B cell (primary cell): Measurements from ENCODE around the gene SLC23A2. TPM values are rescaled to one million over a fixed set of nuclear protein-coding genes. Genes with fewer than 3 reads are reported as not detected.

Source experiments
- ATAC-seq: fragments of 200-7000 bp; cut with Tn5 transposase; one replicate; pipeline ENCODE4 v1.10.0; 2021; ENCODE audit warnings: low read depth, mild to moderate bottlenecking, moderate number of reproducible peaks, moderate library complexity
- CTCF ChIA-PET: fragments of 350-600 bp; sonication (Branson Sonifier 250); formaldehyde crosslinking; loops from one replicate; lab custom pipeline; 2021; ENCODE audit warnings: antibody characterized with exemption, inconsistent platforms; lab: Charles Lee
- POLR2A ChIA-PET: fragments of 350-600 bp; sonication (Branson Sonifier 250); formaldehyde crosslinking; loops from one replicate; lab custom pipeline; 2021; ENCODE audit warnings: antibody characterized with exemption; lab: Charles Lee
- DNase-seq: peaks from one replicate; pipeline ENCODE4 v3.0.0; 2013
- H2AFZ ChIP-seq: 2 replicates; pipeline ENCODE4 v1.6.1; 2012; ENCODE audit warnings: mild to moderate bottlenecking, low read depth, low read length; ENCODE audit not compliant: insufficient read depth, poor library complexity, severe bottlenecking
- H3K27ac ChIP-seq, 2 donors: 1 replicate in 1 of 2; 2 replicates in 1 of 2; pipeline ENCODE4 v1.5.1; 2012 to 2013; ENCODE audit warnings: low read length in 2 of 2, mild to moderate bottlenecking in 2 of 2, moderate library complexity in 1 of 2
- H3K27me3 ChIP-seq, 4 experiments: fragments of 200-600 bp in 1 of 4; sonication (generic) in 1 of 4; replicated peaks in 1 of 4; 1 replicate in 2 of 4; 2 replicates in 2 of 4; pipeline versions ENCODE4 v1.6.1 to v1.7.0; 2013 to 2016; ENCODE audit warnings: low read length in 3 of 4, mild to moderate bottlenecking in 2 of 4, mixed read lengths in 1 of 4, moderate library complexity in 1 of 4; ENCODE audit not compliant: insufficient read depth in 4 of 4, control insufficient read depth in 3 of 4; ENCODE audit errors: control extremely low read depth in 1 of 4
- H3K36me3 ChIP-seq, 2 experiments: replicated peaks in 1 of 2; 1 replicate in 1 of 2; 2 replicates in 1 of 2; pipeline versions ENCODE4 v1.6.1 to v1.7.1; 2013; ENCODE audit warnings: low read length in 1 of 2; ENCODE audit not compliant: insufficient read depth in 2 of 2, control insufficient read depth in 1 of 2; ENCODE audit errors: control extremely low read depth in 1 of 2, extremely low read depth in 1 of 2
- H3K4me1 ChIP-seq, 2 donors: fragments of 200-600 bp in 1 of 2; sonication (generic) in 1 of 2; 1 replicate in 1 of 2; 2 replicates in 1 of 2; pipeline versions ENCODE4 v1.5.1 to v1.6.1; 2013 to 2017; ENCODE audit warnings: low read length in 2 of 2; ENCODE audit not compliant: control insufficient read depth in 2 of 2, insufficient read depth in 2 of 2
- H3K4me2 ChIP-seq: replicated peaks from 2 replicates; pipeline ENCODE3; 2012; ENCODE audit warnings: mild to moderate bottlenecking, low read depth, low read length; ENCODE audit not compliant: poor library complexity, severe bottlenecking
- H3K4me3 ChIP-seq, 5 experiments: fragments of 200-600 bp in 1 of 5; sonication (generic) in 1 of 5; 1 replicate in 3 of 5; 2 replicates in 2 of 5; pipeline versions ENCODE4 v1.5.1 to v1.7.0; 2011 to 2016; ENCODE audit warnings: low read length in 4 of 5, mild to moderate bottlenecking in 4 of 5, low read depth in 2 of 5, control low read depth in 1 of 5, moderate library complexity in 1 of 5; ENCODE audit not compliant: insufficient read depth in 1 of 5; ENCODE audit errors: control extremely low read depth in 1 of 5, extremely low read depth in 1 of 5
- H3K79me2 ChIP-seq: fragments of 200-600 bp; sonication (generic); one replicate; pipeline ENCODE4 v1.6.0; 2016; ENCODE audit warnings: low read length; ENCODE audit not compliant: control insufficient read depth, insufficient read depth
- H3K9ac ChIP-seq: fragments of 200-600 bp; sonication (generic); 2 replicates; pipeline ENCODE4 v1.6.1; 2017; ENCODE audit warnings: mild to moderate bottlenecking, low read length, moderate library complexity
- H3K9me3 ChIP-seq, 3 donors: one replicate each; pipeline versions ENCODE4 v1.6.1 to v1.7.1; 2013; ENCODE audit warnings: low read length in 2 of 3; ENCODE audit not compliant: control insufficient read depth in 2 of 3, insufficient read depth in 1 of 3; ENCODE audit errors: control extremely low read depth in 1 of 3
- H4K20me1 ChIP-seq: 2 replicates; pipeline ENCODE4 v1.6.0; 2012; ENCODE audit warnings: mild to moderate bottlenecking, low read length; ENCODE audit not compliant: insufficient read depth, control insufficient read depth, poor library complexity, severe bottlenecking
- H3K27ac Mint-ChIP-seq: one replicate; pipeline ENCODE4 v1.8.0; 2021; ENCODE audit warnings: mixed read lengths
- H3K27me3 Mint-ChIP-seq: one replicate; pipeline ENCODE4 v1.8.0; 2021; ENCODE audit warnings: mixed read lengths
- H3K4me1 Mint-ChIP-seq: one replicate; pipeline ENCODE4 v1.8.0; 2021; ENCODE audit warnings: mixed read lengths
- H3K4me3 Mint-ChIP-seq: one replicate; pipeline ENCODE4 v1.8.0; 2021; ENCODE audit warnings: mixed read lengths
- H3K9me3 Mint-ChIP-seq: one replicate; pipeline ENCODE4 v1.8.0; 2022; ENCODE audit warnings: mixed read lengths; ENCODE audit not compliant: insufficient read depth
- EZH2 ChIP-seq: IDR thresholded peaks from 2 replicates; pipeline ENCODE4 v1.6.1; 2012; ENCODE audit warnings: borderline replicate concordance, low read depth, mild to moderate bottlenecking, moderate library complexity, low read length; ENCODE audit not compliant: insufficient read depth, poor library complexity, severe bottlenecking
- WGBS: methylation state at CpG from one replicate; pipeline ENCODE4 v1.1.5; 2013; ENCODE audit warnings: missing lambda C conversion rate; ENCODE audit not compliant: insufficient coverage; 5-methylcytosine and 5-hydroxymethylcytosine counted together
- intact Hi-C: fragments of 100-400 bp; cut with micrococcal nuclease; formaldehyde crosslinking; loops from one replicate; pipeline ENCODE4 v1.10.0; 2022
- polyA plus RNA-seq: library from polyadenylated mRNA; depleted of rRNA; stranded (reverse); fragments of >200 nt; gene quantifications from 2 replicates; pipeline ENCODE4 v1.2.3, GENCODE V29; 2012
- total RNA-seq, 2 donors: library from RNA; stranded (reverse); fragments of 120-200 nt in 1 of 2; gene quantifications; 1 replicate in 1 of 2; 2 replicates in 1 of 2; pipeline versions ENCODE4 v1.2.3 to v1.2.4, GENCODE V29; 2013 to 2022
- TF ChIP-seq, protein P1 (sequence below): fragments of 200-600 bp; IDR thresholded peaks from one replicate; pipeline ENCODE4 v1.8.0; 2022; ENCODE audit warnings: antibody characterized with exemption, mild to moderate bottlenecking

Gene SLC23A2
- total and polyA plus RNA-seq, 2 donors (not counting 1 experiment from before 2014, with no cell fraction given) = 23.6 to 70.7 TPM

DNA sequence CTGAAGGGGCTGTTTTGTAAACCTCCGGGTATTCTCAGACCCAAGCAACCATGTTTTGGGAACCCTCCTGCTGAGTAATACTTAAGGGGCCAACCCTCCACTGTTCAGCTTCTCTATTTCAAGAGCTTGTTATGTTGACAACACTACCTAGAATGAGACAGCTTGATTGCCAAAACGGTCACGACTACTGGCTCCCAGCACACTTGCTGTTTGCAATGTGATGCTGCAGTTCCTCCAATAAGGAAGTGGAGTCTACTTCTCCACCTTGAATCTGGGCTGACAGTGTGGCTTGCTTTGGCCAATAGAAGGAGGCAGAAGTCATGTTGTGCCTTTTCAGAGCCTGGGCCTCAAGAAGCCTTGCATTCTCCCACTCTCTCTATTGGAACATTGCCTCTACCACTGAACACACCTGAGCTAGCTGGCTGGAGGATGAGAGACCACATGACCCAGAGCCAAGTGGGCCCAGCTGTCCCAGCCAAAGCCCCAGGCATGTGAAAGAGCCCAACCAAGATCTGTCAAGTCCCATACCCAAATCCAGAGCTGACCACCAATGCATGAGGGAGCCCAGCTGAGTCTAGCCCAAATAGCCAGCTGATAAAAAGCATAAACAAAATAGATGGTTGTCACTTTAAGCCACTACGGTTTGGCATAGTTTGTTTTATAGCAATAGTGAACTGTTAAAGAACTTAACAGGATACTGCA is 171.6 kb downstream of the SLC23A2 start:
- Histone ChIP-seq H3K27ac (no peak overlapping the region), H2AFZ (no peak overlapping the region), H3K4me1 (peaks cover 0 to 13% of the 10 kb centered on the region in 2 donors), H3K79me2 (no peaks in the 10 kb centered on the region), H3K4me2 (no peak overlapping the region), H3K27me3 (no peaks in the 10 kb centered on the region), H3K36me3 (no peaks in the 10 kb centered on the region), H4K20me1 (no peaks in the 10 kb centered on the region), H3K9ac (no peak overlapping the region), H3K9me3 (peaks cover 0 to 7% (median 5%) of the 10 kb centered on the region in 3 donors), H3K4me3 (no peak overlapping the region)
- ChIA-PET POLR2A (no interaction called here), CTCF (interaction anchor here (0.7 kb wide), 1 partner anchor 126 kb away, joined by 3 read pairs; no protein-coding TSS in a partner anchor)
- peak; percentile 41 for ATAC-seq
- Mint-ChIP-seq H3K9me3 (no peaks in the 10 kb centered on the region), H3K27ac (peak overlapping the region; percentile 84), H3K4me3 (no peak overlapping the region), H3K4me1 (peaks cover 17% of the 10 kb centered on the region), H3K27me3 (no peaks in the 10 kb centered on the region)
- intact Hi-C loops = no loop called here
- no peak for TF ChIP-seq EZH2
- TF ChIP-seq, protein P1, sequence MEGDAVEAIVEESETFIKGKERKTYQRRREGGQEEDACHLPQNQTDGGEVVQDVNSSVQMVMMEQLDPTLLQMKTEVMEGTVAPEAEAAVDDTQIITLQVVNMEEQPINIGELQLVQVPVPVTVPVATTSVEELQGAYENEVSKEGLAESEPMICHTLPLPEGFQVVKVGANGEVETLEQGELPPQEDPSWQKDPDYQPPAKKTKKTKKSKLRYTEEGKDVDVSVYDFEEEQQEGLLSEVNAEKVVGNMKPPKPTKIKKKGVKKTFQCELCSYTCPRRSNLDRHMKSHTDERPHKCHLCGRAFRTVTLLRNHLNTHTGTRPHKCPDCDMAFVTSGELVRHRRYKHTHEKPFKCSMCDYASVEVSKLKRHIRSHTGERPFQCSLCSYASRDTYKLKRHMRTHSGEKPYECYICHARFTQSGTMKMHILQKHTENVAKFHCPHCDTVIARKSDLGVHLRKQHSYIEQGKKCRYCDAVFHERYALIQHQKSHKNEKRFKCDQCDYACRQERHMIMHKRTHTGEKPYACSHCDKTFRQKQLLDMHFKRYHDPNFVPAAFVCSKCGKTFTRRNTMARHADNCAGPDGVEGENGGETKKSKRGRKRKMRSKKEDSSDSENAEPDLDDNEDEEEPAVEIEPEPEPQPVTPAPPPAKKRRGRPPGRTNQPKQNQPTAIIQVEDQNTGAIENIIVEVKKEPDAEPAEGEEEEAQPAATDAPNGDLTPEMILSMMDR = no peak
- 20% methylated on average over 1 of the region's 4 CpGs for WGBS
- DNase-seq = peak; percentile 32

DNA sequence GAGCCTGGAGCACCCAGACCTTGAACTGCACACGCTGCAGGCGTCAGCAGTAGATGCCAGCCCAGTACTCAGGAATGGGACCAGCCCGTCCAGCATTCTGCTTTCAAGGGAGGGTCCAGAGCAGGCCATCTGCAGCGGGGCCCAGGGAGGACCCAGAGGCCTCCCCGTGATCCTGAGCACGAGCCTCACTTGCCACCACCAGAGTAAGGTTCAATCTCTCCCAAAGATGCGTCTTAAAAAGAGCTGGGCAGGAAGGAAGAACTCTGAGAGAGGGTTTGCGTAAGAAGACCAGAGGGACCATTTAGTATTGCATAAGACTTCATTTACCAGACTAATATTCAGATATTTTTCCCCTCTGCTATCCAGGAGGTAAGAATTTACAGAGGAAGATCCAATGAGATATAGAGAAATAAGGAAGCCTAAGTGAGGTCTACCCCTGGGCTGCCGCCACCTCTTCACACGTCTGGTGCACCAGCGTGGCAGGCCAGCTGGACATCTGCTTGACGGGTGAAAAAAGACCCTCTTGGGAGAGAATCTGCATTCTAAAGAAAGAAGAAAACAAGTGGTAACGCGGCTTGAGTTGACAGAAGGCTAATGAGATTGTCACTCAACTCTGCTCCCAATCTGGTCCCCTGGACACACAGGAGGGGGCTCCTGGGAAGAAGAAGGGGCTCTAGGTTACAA is 172.3 kb downstream of the SLC23A2 start:
- ATAC-seq = no peak

More for the DNA sequence above, 172.3 kb downstream of the SLC23A2 start:
- H2AFZ ChIP-seq = no peak overlapping the region
- peak overlapping the region; percentile 11 for H3K27ac Mint-ChIP-seq
- H3K4me1 Mint-ChIP-seq = peaks cover 20% of the 10 kb centered on the region
- peaks cover 0 to 15% of the 10 kb centered on the region in 2 donors for H3K4me1 ChIP-seq
- H3K9me3 Mint-ChIP-seq = no peaks in the 10 kb centered on the region
- no peak overlapping the region for H3K4me3 ChIP-seq
- H4K20me1 ChIP-seq = no peaks in the 10 kb centered on the region
- DNase-seq = no peak
- 71% methylated on average over 9 of the region's 14 CpGs for WGBS
- ChIA-PET CTCF (interaction anchor here (0.7 kb wide), 1 partner anchor 127 kb away, joined by 3 read pairs; no protein-coding TSS in a partner anchor), POLR2A (no interaction called here)
- H3K27me3 ChIP-seq = no peaks in the 10 kb centered on the region
- no peaks in the 10 kb centered on the region for H3K79me2 ChIP-seq
- H3K27me3 Mint-ChIP-seq = no peaks in the 10 kb centered on the region
- intact Hi-C loops = no loop called here
- H3K9me3 ChIP-seq = peaks cover 0 to 7% (median 5%) of the 10 kb centered on the region in 3 donors
- H3K9ac ChIP-seq = no peak overlapping the region
- peaks cover 0 to 2% of the 10 kb centered on the region in 2 experiments for H3K36me3 ChIP-seq
- no peak overlapping the region for H3K4me3 Mint-ChIP-seq
- H3K4me2 ChIP-seq = no peak overlapping the region
- TF ChIP-seq, protein P1 = no peak
- no peak for TF ChIP-seq EZH2
- H3K27ac ChIP-seq = peak overlapping the region in 1 of 2 donors; percentile 2
